HG02938 (cell line): Measurements from ENCODE around the gene ZFAND3.
"Not testable (repeated sequence)": the region's sequence is repeated elsewhere in the genome, so short reads cannot be mapped to it uniquely, and the experiment has no call there.

Experiments
- ATAC-seq: cut with Tn5 transposase; IDR thresholded peaks from one replicate; pipeline ENCODE4 v1.9.1; 2021; ENCODE audit warnings: mild to moderate bottlenecking, moderate library complexity; ENCODE audit not compliant: unreplicated experiment

The ZFAND3 gene

GRCh38 chr6:37930288-37930971, 110.9 kb downstream of the ZFAND3 start:
- ATAC-seq = no peak

GRCh38 chr6:37931066-37931465, 111.5 kb downstream of the ZFAND3 start:
- ATAC-seq = no peak

GRCh38 chr6:37934276-37934675, 114.7 kb downstream of the ZFAND3 start:
- ATAC-seq = no peak

DNA sequence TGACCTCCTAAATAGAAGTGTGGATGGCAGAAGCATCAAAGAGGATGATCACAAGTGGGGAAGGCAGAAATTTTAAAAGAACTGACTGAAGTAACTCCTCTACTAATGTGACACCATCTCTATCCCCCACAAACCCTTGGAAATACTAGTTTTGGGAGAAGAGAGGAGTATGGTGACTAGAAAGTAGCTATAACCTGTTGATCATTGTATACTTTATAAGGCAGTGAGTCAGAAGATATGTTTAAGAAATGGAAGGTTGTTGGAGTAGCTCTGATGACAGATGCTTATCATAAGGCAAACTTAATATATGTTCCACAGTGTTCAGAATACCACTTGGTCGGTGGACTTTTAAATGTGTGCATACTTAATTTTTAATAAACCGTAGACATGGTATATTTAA, 116.6 kb downstream of the ZFAND3 start:
- no peak for ATAC-seq

DNA sequence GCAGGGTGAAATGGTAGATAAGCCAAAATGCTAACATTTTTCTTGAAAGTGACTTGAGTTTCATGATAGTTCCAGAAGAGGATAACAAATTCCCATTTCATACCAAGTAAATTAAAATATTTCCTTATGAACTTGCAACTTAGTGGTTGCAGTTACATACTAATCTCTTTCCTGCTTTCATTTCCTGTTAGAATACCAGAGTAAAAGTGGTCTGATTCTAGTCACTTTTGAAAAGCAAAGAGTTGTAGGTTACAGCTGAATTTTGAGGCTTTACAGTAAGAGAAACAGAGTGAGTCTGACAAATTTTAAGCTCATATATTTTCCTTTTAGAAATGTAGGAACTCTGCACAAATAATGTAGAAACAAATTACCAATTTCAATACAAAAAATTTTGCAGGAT, 117.4 kb downstream of the ZFAND3 start:
- ATAC-seq = no peak

GRCh38 chr6:37938909-37939308, 119.4 kb downstream of the ZFAND3 start:
- ATAC-seq = no peak

DNA sequence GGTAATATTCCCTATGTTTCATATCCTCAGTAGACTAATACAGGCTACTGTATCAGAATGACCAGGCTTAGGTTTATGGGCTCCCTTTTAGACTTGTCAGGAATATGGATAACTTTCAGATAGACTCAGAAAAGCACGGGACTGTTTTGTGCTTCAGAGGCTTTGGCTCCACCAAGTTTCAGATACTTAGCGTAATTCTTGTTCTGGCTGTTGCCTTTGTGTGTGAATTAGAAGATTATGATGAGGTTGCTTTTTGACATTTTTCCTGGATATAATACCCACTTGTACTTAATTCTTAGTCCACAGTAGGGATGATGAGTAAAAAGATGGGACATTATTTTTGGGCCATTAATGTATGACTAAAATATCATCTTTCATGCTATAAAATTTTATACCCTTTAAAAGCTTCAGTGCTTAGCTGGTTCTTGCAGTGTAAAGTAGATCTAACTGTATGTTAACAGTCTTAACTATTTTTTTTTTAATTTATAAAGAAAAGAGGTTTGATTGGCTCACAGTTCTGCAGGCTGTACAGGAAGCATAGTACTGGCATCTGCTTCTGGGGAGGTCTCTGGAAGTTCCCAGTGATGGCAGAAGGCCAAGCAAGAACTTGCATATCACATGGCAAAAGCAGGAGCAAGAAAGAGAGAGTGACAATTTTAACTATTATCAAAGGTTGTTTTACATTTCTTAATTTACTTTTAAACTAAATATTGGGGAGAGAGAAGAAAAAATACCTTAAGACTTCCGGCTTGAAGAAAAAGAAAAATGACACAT, 120.7 kb downstream of the ZFAND3 start:
- no peak for ATAC-seq

DNA sequence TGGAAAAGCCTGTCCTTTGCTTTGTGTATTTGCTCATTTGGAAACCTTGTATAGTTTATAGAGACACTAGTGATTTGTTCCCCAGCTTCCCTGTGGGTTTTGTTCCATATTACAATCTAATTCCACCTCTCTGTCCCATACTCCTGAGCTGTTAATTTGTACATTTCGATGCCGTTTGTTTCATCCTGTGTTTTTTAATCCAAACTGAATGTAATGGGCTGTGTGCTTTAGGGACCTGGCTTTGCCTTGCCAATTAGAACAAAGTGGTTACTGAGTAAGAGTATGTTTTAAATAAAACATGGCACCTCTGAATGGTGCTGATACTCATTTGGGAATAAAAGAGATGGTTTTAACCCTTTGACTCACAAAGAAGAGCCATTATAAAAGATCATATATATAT, 122.3 kb downstream of the ZFAND3 start:
- no peak for ATAC-seq

DNA sequence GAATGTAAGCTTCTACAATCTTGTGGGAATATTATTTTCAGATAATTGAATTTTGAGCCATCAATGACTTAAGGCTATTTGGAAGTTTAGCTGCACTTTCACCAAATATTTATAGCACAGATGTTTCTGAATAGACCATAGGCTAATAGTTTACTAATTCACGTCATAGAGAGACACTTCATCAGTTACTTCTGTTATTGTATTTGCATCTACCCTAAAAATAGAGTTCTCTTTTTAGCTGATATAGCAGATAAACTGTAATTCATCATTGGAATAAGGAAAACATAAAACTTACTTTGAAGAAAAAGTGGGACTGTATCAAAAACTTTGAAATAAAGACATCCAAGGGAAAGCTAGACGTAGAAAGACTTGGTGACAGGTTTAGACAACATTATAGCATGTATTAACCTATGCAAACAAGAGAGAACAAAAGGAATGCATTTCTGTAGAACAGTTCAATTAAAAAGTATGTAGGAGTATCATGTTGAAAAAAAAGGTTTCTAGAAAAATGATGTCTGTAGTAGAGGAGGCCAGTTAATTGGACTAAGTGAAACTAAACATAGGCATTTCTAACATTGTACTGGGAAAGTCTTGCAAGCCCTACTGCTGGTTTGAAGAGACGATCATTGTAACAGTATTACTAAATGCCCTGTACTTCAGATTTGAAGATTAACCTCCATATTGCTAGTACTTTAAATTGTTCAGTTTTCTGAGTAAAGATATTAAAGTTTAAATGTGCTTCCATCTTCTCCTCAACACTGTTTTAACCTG, 123.3 kb downstream of the ZFAND3 start:
- no peak for ATAC-seq

GRCh38 chr6:37943436-37944058, 124.0 kb downstream of the ZFAND3 start:
- ATAC-seq = peak; percentile 52

- no peak for ATAC-seq
Measured at GRCh38 chr6:37946057-37946456, 126.5 kb downstream of the ZFAND3 start.

- ATAC-seq = no peak
Measured at GRCh38 chr6:37947468-37947867, 127.9 kb downstream of the ZFAND3 start.

GRCh38 chr6:37948584-37948983, 129.1 kb downstream of the ZFAND3 start:
- not testable (repeated sequence) for ATAC-seq

- ATAC-seq = no peak
Measured at GRCh38 chr6:37952027-37952426, 132.5 kb downstream of the ZFAND3 start.

GRCh38 chr6:37954791-37955190, 135.3 kb downstream of the ZFAND3 start:
- no peak for ATAC-seq

- no peak for ATAC-seq
Measured at GRCh38 chr6:37956711-37957275, 137.3 kb downstream of the ZFAND3 start.

- ATAC-seq = no peak
Measured at GRCh38 chr6:37959061-37959460, 139.5 kb downstream of the ZFAND3 start.

DNA sequence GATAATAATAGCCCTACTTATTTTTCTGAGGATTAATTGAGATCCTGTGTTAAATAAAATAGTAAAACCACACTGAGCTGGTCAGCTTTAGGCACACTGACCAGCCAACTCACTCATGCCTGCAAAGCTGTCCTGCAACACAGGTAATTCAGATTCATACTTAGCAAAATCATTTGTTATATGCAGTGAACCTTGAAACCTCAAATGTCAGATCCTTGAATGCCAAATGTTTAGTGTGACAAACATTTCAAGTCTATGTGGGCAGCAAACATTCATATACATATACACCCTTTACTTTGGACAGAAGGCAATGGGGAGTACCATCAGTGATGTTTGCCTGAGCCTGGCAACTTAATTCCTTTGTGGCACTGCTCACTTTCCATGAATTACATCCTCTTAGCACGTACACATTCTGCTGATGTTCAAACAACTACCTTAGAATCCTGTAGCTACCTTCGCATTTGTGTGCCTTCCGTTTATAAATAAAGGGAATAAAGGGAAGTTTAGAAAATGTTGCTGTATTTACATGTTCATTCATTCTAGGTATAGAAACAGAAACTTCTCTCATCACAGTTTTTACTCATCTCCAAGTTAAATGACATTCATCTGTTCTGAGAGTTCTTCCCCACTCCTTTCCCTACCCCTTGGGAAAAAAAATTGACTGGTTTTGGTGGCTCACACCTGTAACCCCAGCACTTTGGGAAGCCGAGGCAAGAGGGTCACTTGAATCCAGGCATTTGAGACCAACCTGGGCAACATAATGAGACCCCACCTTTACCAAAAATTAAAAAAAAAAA, 140.8 kb downstream of the ZFAND3 start:
- ATAC-seq = no peak

DNA sequence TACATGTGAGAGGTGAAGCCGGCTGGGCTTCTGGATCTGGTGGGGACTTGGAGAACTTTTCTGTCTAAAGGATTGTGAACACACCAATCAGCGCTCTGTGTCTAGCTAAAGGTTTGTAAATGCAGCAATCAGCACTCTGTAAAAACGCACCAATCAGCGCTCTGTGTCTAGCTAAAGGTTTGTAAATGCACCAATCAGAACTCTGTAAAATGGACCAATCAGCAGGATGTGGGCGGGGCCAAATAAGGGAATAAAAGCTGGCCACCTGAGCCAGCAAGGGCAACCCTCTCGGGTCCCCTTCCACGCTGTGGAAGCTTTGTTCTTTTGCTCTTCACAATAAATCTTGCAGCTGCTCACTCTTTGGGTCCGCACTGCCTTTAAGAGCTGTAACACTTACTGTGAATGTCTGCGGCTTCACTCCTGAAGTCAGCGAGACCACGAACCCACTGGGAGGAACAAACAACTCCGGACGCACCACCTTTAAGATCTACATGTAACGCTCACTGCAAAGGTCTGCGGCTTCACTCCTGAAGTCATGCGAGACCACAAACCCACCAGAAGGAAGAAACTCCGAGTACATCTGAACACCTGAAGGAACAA, 143.1 kb downstream of the ZFAND3 start:
- ATAC-seq = not testable (repeated sequence)
